HepG2 (cell line): ENCODE measurements around the gene CSNK1D. TPM values are rescaled to one million over a fixed set of nuclear protein-coding genes. Genes with fewer than 3 reads are reported as not detected.
A peak's percentile ranks its signal among the peaks of the same experiment; 100 is the strongest.

ENCODE experiments used
- FOXM1 ChIP-seq: sonication (generic); formaldehyde crosslinking; IDR thresholded peaks from 2 replicates; pipeline ENCODE4 v1.5.0; 2020; ENCODE audit warnings: missing genetic modification reagents
- KDM1A ChIP-seq: IDR thresholded peaks from 2 replicates; pipeline ENCODE4 v1.6.1; 2016; ENCODE audit warnings: missing compliant biosample characterization
- KDM2A ChIP-seq: sonication (generic); formaldehyde crosslinking; IDR thresholded peaks from 2 replicates; pipeline ENCODE4 v1.4.0; 2020; ENCODE audit warnings: low read depth, missing genetic modification reagents, borderline replicate concordance
- KDM6A ChIP-seq: IDR thresholded peaks from 2 replicates; pipeline ENCODE4 v1.6.1; 2016; ENCODE audit warnings: low read depth
- MIER2 ChIP-seq: IDR thresholded peaks from 2 replicates; pipeline ENCODE4 v1.6.1; 2016; ENCODE audit warnings: missing biosample characterization, missing genetic modification reagents
- PBX3 ChIP-seq: sonication (generic); formaldehyde crosslinking; IDR thresholded peaks from 2 replicates; pipeline ENCODE4 v1.8.1; 2023; ENCODE audit warnings: missing genetic modification reagents, inconsistent platforms, borderline replicate concordance
- POGK ChIP-seq: sonication (generic); formaldehyde crosslinking; conservative IDR thresholded peaks from 2 replicates; pipeline ENCODE4 v1.8.0; 2022; ENCODE audit warnings: mild to moderate bottlenecking, moderate library complexity, missing genetic modification reagents
- PRDM10 ChIP-seq: sonication (generic); formaldehyde crosslinking; IDR thresholded peaks from 2 replicates; pipeline ENCODE4 v1.4.0; 2020; ENCODE audit warnings: low read depth, missing genetic modification reagents
- PREB ChIP-seq: sonication (generic); formaldehyde crosslinking; IDR thresholded peaks from 2 replicates; pipeline ENCODE4 v1.4.0; 2020; ENCODE audit warnings: missing genetic modification reagents
- RFX5 ChIP-seq: IDR thresholded peaks from 2 replicates; pipeline ENCODE4 v1.6.1; 2011; ENCODE audit warnings: low read depth, low read length, improper control_type of control experiment
- TCF7 ChIP-seq: sonication (generic); IDR thresholded peaks from 2 replicates; pipeline ENCODE4 v1.6.1; 2016; ENCODE audit warnings: antibody characterized with exemption, low read depth
- ZEB1 ChIP-seq: IDR thresholded peaks from 2 replicates; pipeline ENCODE4 v1.6.1; 2012; ENCODE audit warnings: mild to moderate bottlenecking, low read depth, inconsistent platforms; ENCODE audit not compliant: insufficient replicate concordance
- ZNF180 ChIP-seq: sonication (generic); formaldehyde crosslinking; IDR thresholded peaks from 2 replicates; pipeline ENCODE4 v1.4.0; 2020; ENCODE audit warnings: low read depth, missing genetic modification reagents, borderline replicate concordance
- ZNF616 ChIP-seq: sonication (generic); formaldehyde crosslinking; IDR thresholded peaks from 2 replicates; pipeline ENCODE4 v1.5.0; 2020; ENCODE audit warnings: low read depth, mild to moderate bottlenecking, missing genetic modification reagents
- ZSCAN21 ChIP-seq: sonication (generic); formaldehyde crosslinking; IDR thresholded peaks from 2 replicates; pipeline ENCODE4 v1.8.0; 2022; ENCODE audit warnings: mild to moderate bottlenecking, missing genetic modification reagents, moderate library complexity, borderline replicate concordance
- polyA plus RNA-seq, 8 experiments: library from polyadenylated mRNA; depleted of rRNA in 3 of 8; stranded (reverse) in 7 of 8; unstranded in 1 of 8; fragments of >200 nt; fragmentation: Illumina TruSeq in 4 of 8; extraction: Trizol in 4 of 8; gene quantifications; 2 replicates each; pipeline versions ENCODE4 v1.2.1 to v1.2.3, GENCODE V29; 2011 to 2016; ENCODE audit warnings: low read depth in 4 of 8, missing spikeins in 1 of 8, mixed read lengths in 1 of 8; ENCODE audit not compliant: insufficient read depth in 1 of 8
- total RNA-seq, 5 experiments: library from RNA; depleted of rRNA; stranded (reverse); fragments of >200 nt; fragmentation: Illumina TruSeq; extraction: Trizol; gene quantifications; 2 replicates each; pipeline ENCODE4 v1.2.3, GENCODE V29; 2016; ENCODE audit warnings: low read depth in 1 of 5
- TF ChIP-seq, protein P1 (sequence below): IDR thresholded peaks from 2 replicates; pipeline ENCODE4 v1.6.1; 2018; ENCODE audit warnings: missing genetic modification reagents
- TF ChIP-seq, protein P2 (sequence below): sonication (generic); formaldehyde crosslinking; IDR thresholded peaks from 2 replicates; pipeline ENCODE4 v1.8.0; 2022; ENCODE audit warnings: mild to moderate bottlenecking, missing genetic modification reagents, borderline replicate concordance

Gene CSNK1D
- total and polyA plus RNA-seq, 2 of the 13 experiments (the other 11 are each of a cell fraction or from before 2014, with no cell fraction given): 31.5 to 128 TPM

- TF ChIP-seq, protein P1, sequence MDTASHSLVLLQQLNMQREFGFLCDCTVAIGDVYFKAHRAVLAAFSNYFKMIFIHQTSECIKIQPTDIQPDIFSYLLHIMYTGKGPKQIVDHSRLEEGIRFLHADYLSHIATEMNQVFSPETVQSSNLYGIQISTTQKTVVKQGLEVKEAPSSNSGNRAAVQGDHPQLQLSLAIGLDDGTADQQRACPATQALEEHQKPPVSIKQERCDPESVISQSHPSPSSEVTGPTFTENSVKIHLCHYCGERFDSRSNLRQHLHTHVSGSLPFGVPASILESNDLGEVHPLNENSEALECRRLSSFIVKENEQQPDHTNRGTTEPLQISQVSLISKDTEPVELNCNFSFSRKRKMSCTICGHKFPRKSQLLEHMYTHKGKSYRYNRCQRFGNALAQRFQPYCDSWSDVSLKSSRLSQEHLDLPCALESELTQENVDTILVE: no peak; the same call in 1 of the 2 replicates
- no peak for TF ChIP-seq ZEB1
- no peak; the same call in 1 of the 2 replicates for TF ChIP-seq POGK (CRISPR knock-in tag)
- TF ChIP-seq RFX5: no peak
- TF ChIP-seq KDM1A (CRISPR knock-in tag): peak; percentile 53
- no peak for TF ChIP-seq ZNF180 (CRISPR knock-in tag)
- TF ChIP-seq PREB (CRISPR knock-in tag): no peak
- TF ChIP-seq KDM6A: 0 out of 2 replicates have a peak, but pooled peaks have one; percentile 46
- peak; percentile 84 for TF ChIP-seq KDM2A (CRISPR knock-in tag)
- peak; percentile 34; the same call in 1 of the 2 replicates for TF ChIP-seq FOXM1 (CRISPR knock-in tag)
- TF ChIP-seq ZSCAN21 (CRISPR knock-in tag): peak; percentile 90
- TF ChIP-seq MIER2 (CRISPR knock-in tag): 0 out of 2 replicates have a peak, but pooled peaks have one; percentile 21
- TF ChIP-seq, protein P2, sequence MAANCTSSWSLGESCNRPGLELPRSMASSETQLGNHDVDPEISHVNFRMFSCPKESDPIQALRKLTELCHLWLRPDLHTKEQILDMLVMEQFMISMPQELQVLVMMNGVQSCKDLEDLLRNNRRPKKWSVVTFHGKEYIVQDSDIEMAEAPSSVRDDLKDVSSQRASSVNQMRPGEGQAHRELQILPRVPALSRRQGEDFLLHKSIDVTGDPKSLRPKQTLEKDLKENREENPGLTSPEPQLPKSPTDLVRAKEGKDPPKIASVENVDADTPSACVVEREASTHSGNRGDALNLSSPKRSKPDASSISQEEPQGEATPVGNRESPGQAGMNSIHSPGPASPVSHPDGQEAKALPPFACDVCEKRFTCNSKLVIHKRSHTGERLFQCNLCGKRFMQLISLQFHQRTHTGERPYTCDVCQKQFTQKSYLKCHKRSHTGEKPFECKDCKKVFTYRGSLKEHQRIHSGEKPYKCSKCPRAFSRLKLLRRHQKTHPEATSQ: no peak
- no peak for TF ChIP-seq PBX3 (CRISPR knock-in tag)
- peak; percentile 75; the same call in 1 of the 2 replicates for TF ChIP-seq ZNF616 (CRISPR knock-in tag)
- TF ChIP-seq PRDM10 (CRISPR knock-in tag): peak; percentile 43; the same call in 1 of the 2 replicates
- TF ChIP-seq TCF7: no peak
Observed at GRCh38 chr17:82217530-82218204, 55.8 kb downstream of the CSNK1D start (continued).
